H9 (cell line): ENCODE results near the gene RHEX. TPM values are rescaled to one million over a fixed set of nuclear protein-coding genes. Genes with fewer than 3 reads are reported as not detected.

Experiments used
- DNase-seq: peaks from one replicate; pipeline ENCODE4 v3.0.0-alpha.2; 2017
- H2AFZ ChIP-seq: one replicate; pipeline ENCODE4 v1.6.1; 2013; ENCODE audit warnings: mild to moderate bottlenecking, low read length, control low read depth, moderate library complexity
- H2AK5ac ChIP-seq: 2 replicates; pipeline ENCODE4 v1.6.1; 2013; ENCODE audit warnings: low read length, control low read depth, mixed read lengths; ENCODE audit not compliant: insufficient read length
- H2BK120ac ChIP-seq: one replicate; pipeline ENCODE4 v1.6.1; 2013; ENCODE audit warnings: low read depth, mild to moderate bottlenecking, low read length, control low read depth, inconsistent platforms; ENCODE audit not compliant: poor library complexity, severe bottlenecking
- H2BK12ac ChIP-seq: 2 replicates; pipeline ENCODE4 v1.6.1; 2013; ENCODE audit warnings: low read length, control low read depth, mixed read lengths, low read depth; ENCODE audit not compliant: insufficient read length
- H2BK15ac ChIP-seq: 2 replicates; pipeline ENCODE4 v1.6.1; 2013; ENCODE audit warnings: low read depth, low read length, control low read depth
- H2BK20ac ChIP-seq: one replicate; pipeline ENCODE4 v1.6.1; 2013; ENCODE audit warnings: low read depth, mild to moderate bottlenecking, low read length, control low read depth, inconsistent platforms; ENCODE audit not compliant: poor library complexity, severe bottlenecking
- H2BK5ac ChIP-seq: 2 replicates; pipeline ENCODE4 v1.6.1; 2013; ENCODE audit warnings: low read length, control low read depth, mixed read lengths; ENCODE audit not compliant: insufficient read length
- H3K14ac ChIP-seq: 2 replicates; pipeline ENCODE4 v1.6.1; 2013; ENCODE audit warnings: low read length, control low read depth; ENCODE audit not compliant: insufficient read depth
- H3K18ac ChIP-seq: 2 replicates; pipeline ENCODE4 v1.6.1; 2013; ENCODE audit warnings: low read depth, mild to moderate bottlenecking, mixed read lengths, low read length, control low read depth; ENCODE audit not compliant: insufficient read length
- H3K23ac ChIP-seq: 2 replicates; pipeline ENCODE4 v1.6.1; 2013; ENCODE audit warnings: low read length, control low read depth, mixed read lengths, low read depth; ENCODE audit not compliant: insufficient read length
- H3K23me2 ChIP-seq: 2 replicates; pipeline ENCODE4 v1.6.1; 2013; ENCODE audit warnings: low read depth, mild to moderate bottlenecking, mixed read lengths, low read length, control low read depth; ENCODE audit not compliant: insufficient read length, poor library complexity, severe bottlenecking
- H3K27ac ChIP-seq: 2 replicates; pipeline ENCODE4 v1.5.1; 2013; ENCODE audit warnings: low read length, control low read depth, mixed read lengths, low read depth; ENCODE audit not compliant: insufficient read length
- H3K27me3 ChIP-seq: 2 replicates; pipeline ENCODE4 v1.6.1; 2013; ENCODE audit warnings: low read length, control low read depth, inconsistent platforms; ENCODE audit not compliant: insufficient read depth
- H3K4ac ChIP-seq: 2 replicates; pipeline ENCODE4 v1.6.1; 2013; ENCODE audit warnings: low read depth, mild to moderate bottlenecking, control low read depth, inconsistent platforms, low read length, moderate library complexity
- H3K4me1 ChIP-seq: 2 replicates; pipeline ENCODE4 v1.6.1; 2013; ENCODE audit warnings: low read length, control low read depth, inconsistent platforms; ENCODE audit not compliant: insufficient read depth
- H3K4me2 ChIP-seq: 2 replicates; pipeline ENCODE4 v1.6.1; 2013; ENCODE audit warnings: low read length, control low read depth, mixed read lengths; ENCODE audit not compliant: insufficient read length, insufficient read depth
- H3K56ac ChIP-seq: 2 replicates; pipeline ENCODE4 v1.6.1; 2013; ENCODE audit warnings: low read depth, mild to moderate bottlenecking, mixed read lengths, low read length, control low read depth; ENCODE audit not compliant: insufficient read length
- H3K79me1 ChIP-seq: 2 replicates; pipeline ENCODE4 v1.6.1; 2013; ENCODE audit warnings: low read depth, mild to moderate bottlenecking, moderate library complexity, low read length, control low read depth, inconsistent platforms; ENCODE audit not compliant: insufficient read depth, poor library complexity, severe bottlenecking
- H3K79me2 ChIP-seq: 2 replicates; pipeline ENCODE4 v1.6.1; 2013; ENCODE audit warnings: low read length, control low read depth, inconsistent platforms; ENCODE audit not compliant: insufficient read depth
- H3K9ac ChIP-seq: 2 replicates; pipeline ENCODE4 v1.6.1; 2013; ENCODE audit warnings: low read length, control low read depth, mixed read lengths; ENCODE audit not compliant: insufficient read length; ENCODE audit errors: extremely low read depth
- H3K9me3 ChIP-seq: one replicate; pipeline ENCODE4 v1.6.1; 2013; ENCODE audit warnings: low read depth, low read length, inconsistent platforms; ENCODE audit not compliant: control insufficient read depth
- H3T11ph ChIP-seq: one replicate; pipeline ENCODE4 v1.6.1; 2013; ENCODE audit warnings: mild to moderate bottlenecking, low read length, control low read depth, inconsistent platforms
- H4K20me1 ChIP-seq: one replicate; pipeline ENCODE4 v1.6.1; 2013; ENCODE audit not compliant: control insufficient read depth, insufficient read length, insufficient read depth
- H4K5ac ChIP-seq: 2 replicates; pipeline ENCODE4 v1.6.1; 2013; ENCODE audit warnings: low read depth, mild to moderate bottlenecking, mixed read lengths, low read length, control low read depth; ENCODE audit not compliant: insufficient read length
- H4K8ac ChIP-seq: replicated peaks from 2 replicates; pipeline ENCODE4 v1.6.1; 2013; ENCODE audit warnings: low read length, control low read depth, mixed read lengths, low read depth; ENCODE audit not compliant: insufficient read length
- H4K91ac ChIP-seq: 2 replicates; pipeline ENCODE4 v1.6.1; 2013; ENCODE audit warnings: low read depth, mild to moderate bottlenecking, moderate library complexity, mixed read lengths, low read length, control low read depth; ENCODE audit not compliant: insufficient read length
- H3K27ac Mint-ChIP-seq, 3 experiments: 2 replicates in 2 of 3; 3 replicates in 1 of 3; pipeline ENCODE4 v1.8.0; 2020 to 2021; ENCODE audit warnings: mixed read lengths in 3 of 3, mild to moderate bottlenecking in 1 of 3, moderate library complexity in 1 of 3
- H3K27me3 Mint-ChIP-seq: 2 replicates; pipeline ENCODE4 v1.8.0; 2021; ENCODE audit warnings: low read depth, mild to moderate bottlenecking, moderate library complexity, mixed read lengths
- H3K36me3 Mint-ChIP-seq, 3 experiments: 2 replicates in 2 of 3; 3 replicates in 1 of 3; pipeline ENCODE4 v1.8.0; 2020 to 2021; ENCODE audit warnings: low read depth in 3 of 3, mixed read lengths in 3 of 3; ENCODE audit not compliant: insufficient read depth in 1 of 3
- H3K4me1 Mint-ChIP-seq, 2 experiments: 2 replicates each; pipeline ENCODE4 v1.8.0; 2020; ENCODE audit warnings: mixed read lengths in 2 of 2
- H3K4me3 Mint-ChIP-seq, 2 experiments: 2 replicates in 1 of 2; 3 replicates in 1 of 2; pipeline ENCODE4 v1.8.0; 2020 to 2021; ENCODE audit warnings: mild to moderate bottlenecking in 2 of 2, mixed read lengths in 2 of 2, moderate library complexity in 1 of 2
- H3K9me3 Mint-ChIP-seq, 2 experiments: 2 replicates in 1 of 2; 3 replicates in 1 of 2; pipeline ENCODE4 v1.8.0; 2020; ENCODE audit warnings: mild to moderate bottlenecking in 2 of 2, mixed read lengths in 2 of 2, moderate library complexity in 1 of 2
- CTCF ChIP-seq: fragments of 200-600 bp; sonication (generic); conservative IDR thresholded peaks from 3 replicates; pipeline ENCODE4 v1.8.0; 2021; ENCODE audit warnings: antibody characterized with exemption, mild to moderate bottlenecking
- WGBS: extraction: QIAGEN DNeasy Blood & Tissue Kit; methylation state at CpG from one replicate; pipeline ENCODE4 v1.1.7; 2013; ENCODE audit warnings: missing lambda C conversion rate, low lambda C conversion rate, mixed read lengths; ENCODE audit not compliant: insufficient read length; ENCODE audit errors: extremely low coverage; 5-methylcytosine and 5-hydroxymethylcytosine counted together
- total RNA-seq: library from RNA; stranded (reverse); gene quantifications from 2 replicates; pipeline ENCODE4 v1.2.1, GENCODE V29; 2021

Gene RHEX
- total RNA-seq, 1 experiment from 2014 or later: not detected

- Mint-ChIP-seq H3K4me1 (peaks cover 16 to 25% of the 10 kb centered on the region in 2 experiments), H3K9me3 (no peaks in the 10 kb centered on the region), H3K36me3 (no peaks in the 10 kb centered on the region), H3K27ac (no peak overlapping the region; a peak in 1 of 7 replicates), H3K27me3 (peaks cover 5% of the 10 kb centered on the region; the same call in 1 of the 2 replicates), H3K4me3 (no peak overlapping the region)
- H3T11ph ChIP-seq: no peak overlapping the region
- H2AK5ac ChIP-seq: no peak overlapping the region
- no peak overlapping the region for H4K8ac ChIP-seq
- no peaks in the 10 kb centered on the region for H3K23me2 ChIP-seq
- no peak overlapping the region for H2BK5ac ChIP-seq
- H3K27me3 ChIP-seq: no peaks in the 10 kb centered on the region
- H3K18ac ChIP-seq: no peak overlapping the region
- TF ChIP-seq CTCF: no peak
- H3K27ac ChIP-seq: no peak overlapping the region
- no peak overlapping the region for H2BK20ac ChIP-seq
- no peak overlapping the region for H3K56ac ChIP-seq
- no peak overlapping the region for H3K4me2 ChIP-seq
- no peak overlapping the region for H3K14ac ChIP-seq
- no peaks in the 10 kb centered on the region for H3K79me1 ChIP-seq
- no peak overlapping the region for H4K5ac ChIP-seq
- no peak overlapping the region for H2BK15ac ChIP-seq
- H3K4me1 ChIP-seq: peaks cover 8% of the 10 kb centered on the region; the same call in 1 of the 2 replicates
- DNase-seq: no peak
- H3K79me2 ChIP-seq: no peaks in the 10 kb centered on the region
- no peak overlapping the region for H2BK120ac ChIP-seq
- H3K9ac ChIP-seq: no peak overlapping the region
- no CpG with 5 or more reads among the region's 8 CpGs for WGBS
- no peaks in the 10 kb centered on the region for H4K20me1 ChIP-seq
- H2BK12ac ChIP-seq: no peak overlapping the region
- no peak overlapping the region for H3K4ac ChIP-seq
- no peak overlapping the region for H3K23ac ChIP-seq
- no peaks in the 10 kb centered on the region for H3K9me3 ChIP-seq
- H4K91ac ChIP-seq: no peak overlapping the region
- no peak overlapping the region for H2AFZ ChIP-seq
Measured at GRCh38 chr1:206080026-206080820, 27.2 kb downstream of the RHEX start.
